ENCODE data around the gene POLDIP2.

Gene POLDIP2

GRCh38 chr17:28357061-28357900, at the start of gene POLDIP2:
Gene POLDIP2 (minus strand): TSS chr17:28357527. CDS start chr17:28357448, 79 bp downstream.
- peak; percentile 96 for DNase-seq

GRCh38 chr17:28406473-28406814, 49.1 kb upstream of the POLDIP2 start:
- no peak for DNase-seq

- no peak for DNase-seq
Observed at GRCh38 chr17:28405632-28406472, 48.5 kb upstream of the POLDIP2 start, which contains the start of gene SLC46A1. Gene SLC46A1 (minus strand): TSS chr17:28406212. CDS start chr17:28406114, 98 bp downstream.

- no peak for DNase-seq
Observed at GRCh38 chr17:28404812-28405570, 47.7 kb upstream of the POLDIP2 start.

- no peak for DNase-seq
Observed at GRCh38 chr17:28404461-28404811, 47.1 kb upstream of the POLDIP2 start.

GRCh38 chr17:28404007-28404406, 46.7 kb upstream of the POLDIP2 start:
- DNase-seq = no peak

GRCh38 chr17:28402844-28403243, 45.5 kb upstream of the POLDIP2 start:
- no peak for DNase-seq

- no peak for DNase-seq
Observed at GRCh38 chr17:28402224-28402630, 44.9 kb upstream of the POLDIP2 start.

GRCh38 chr17:28399808-28400207, 42.5 kb upstream of the POLDIP2 start:
- DNase-seq = no peak

GRCh38 chr17:28398280-28398981, 41.1 kb upstream of the POLDIP2 start:
- no peak for DNase-seq

- no peak for DNase-seq
Observed at GRCh38 chr17:28397687-28398279, 40.5 kb upstream of the POLDIP2 start.

GRCh38 chr17:28397275-28397674, 39.9 kb upstream of the POLDIP2 start:
- DNase-seq = no peak

GRCh38 chr17:28396635-28397239, 39.4 kb upstream of the POLDIP2 start:
- DNase-seq = no peak

- no peak for DNase-seq
Observed at GRCh38 chr17:28395968-28396367, 38.6 kb upstream of the POLDIP2 start.

- no peak for DNase-seq
Observed at GRCh38 chr17:28395426-28395825, 38.1 kb upstream of the POLDIP2 start.

- DNase-seq = no peak
Observed at GRCh38 chr17:28394337-28395116, 37.2 kb upstream of the POLDIP2 start.

- DNase-seq = no peak
Observed at GRCh38 chr17:28392491-28392890, 35.2 kb upstream of the POLDIP2 start.

GRCh38 chr17:28391401-28391800, 34.1 kb upstream of the POLDIP2 start:
- no peak for DNase-seq

GRCh38 chr17:28390984-28391383, 33.7 kb upstream of the POLDIP2 start:
- no peak for DNase-seq

- DNase-seq = no peak
Observed at GRCh38 chr17:28390563-28390962, 33.2 kb upstream of the POLDIP2 start.

GRCh38 chr17:28390141-28390540, 32.8 kb upstream of the POLDIP2 start:
- no peak for DNase-seq

All from CD4-positive, alpha-beta T cell treated with Interleukin-15 for 1 hour (primary cell).